Inflammatory macrophage treated with lipopolysaccharide for 1 hour (primary cell): ENCODE results near the gene LRRC56.

Experiments
- DNase-seq, 2 donors: peaks; one replicate each; pipeline ENCODE4 v3.0.0-alpha.2; 2020 to 2022

LRRC56 gene, protein sequence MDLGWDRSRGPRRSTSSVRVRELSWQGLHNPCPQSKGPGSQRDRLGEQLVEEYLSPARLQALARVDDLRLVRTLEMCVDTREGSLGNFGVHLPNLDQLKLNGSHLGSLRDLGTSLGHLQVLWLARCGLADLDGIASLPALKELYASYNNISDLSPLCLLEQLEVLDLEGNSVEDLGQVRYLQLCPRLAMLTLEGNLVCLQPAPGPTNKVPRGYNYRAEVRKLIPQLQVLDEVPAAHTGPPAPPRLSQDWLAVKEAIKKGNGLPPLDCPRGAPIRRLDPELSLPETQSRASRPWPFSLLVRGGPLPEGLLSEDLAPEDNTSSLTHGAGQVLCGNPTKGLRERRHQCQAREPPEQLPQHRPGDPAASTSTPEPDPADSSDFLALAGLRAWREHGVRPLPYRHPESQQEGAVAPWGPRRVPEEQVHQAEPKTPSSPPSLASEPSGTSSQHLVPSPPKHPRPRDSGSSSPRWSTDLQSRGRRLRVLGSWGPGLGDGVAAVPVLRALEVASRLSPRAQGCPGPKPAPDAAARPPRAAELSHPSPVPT

DNA sequence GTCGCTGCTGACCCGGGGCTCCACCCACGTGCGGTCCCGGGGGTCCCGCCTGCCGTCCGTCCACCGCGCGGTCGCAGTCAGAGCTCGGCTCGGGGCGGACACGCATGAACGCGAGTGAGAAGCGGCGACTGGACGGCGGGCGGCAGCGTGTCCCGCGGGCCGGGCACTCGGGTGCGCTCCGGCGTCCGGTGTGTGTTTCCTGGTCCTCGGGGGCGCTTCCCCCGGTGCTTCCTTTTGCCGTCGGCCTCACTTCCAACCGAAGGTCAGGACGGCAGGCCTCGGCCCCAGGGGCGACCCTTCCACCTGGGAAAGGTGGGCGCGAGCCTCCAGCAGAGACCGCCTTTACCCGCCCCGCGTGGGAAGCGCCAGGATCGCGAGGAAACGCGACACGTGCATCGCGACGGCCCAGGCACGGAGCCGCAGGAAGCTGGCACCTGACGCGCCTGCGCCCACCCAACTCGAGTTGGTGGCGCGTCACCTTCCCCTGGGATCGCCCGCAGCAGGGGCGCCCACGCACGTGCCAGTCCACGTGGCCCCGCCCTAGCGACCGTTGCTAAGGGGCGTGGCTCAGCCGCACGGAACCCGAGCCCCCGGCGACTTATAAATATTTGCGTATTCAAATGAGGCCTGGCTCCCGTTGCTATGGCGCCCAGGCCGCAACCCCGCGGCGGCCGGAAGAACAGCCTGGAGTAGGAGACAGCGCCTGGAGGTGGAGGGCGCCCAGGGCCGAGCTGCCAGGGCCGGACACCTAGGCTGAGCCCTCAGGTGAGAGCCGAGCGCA lies at the start of gene LRRC56:
Gene LRRC56 (plus strand): TSS at position 687 of the 781 bp plus-strand sequence. CDS start 3,158 bp downstream, outside the sequence.
- DNase-seq = peak; percentile 56 to 85

DNA sequence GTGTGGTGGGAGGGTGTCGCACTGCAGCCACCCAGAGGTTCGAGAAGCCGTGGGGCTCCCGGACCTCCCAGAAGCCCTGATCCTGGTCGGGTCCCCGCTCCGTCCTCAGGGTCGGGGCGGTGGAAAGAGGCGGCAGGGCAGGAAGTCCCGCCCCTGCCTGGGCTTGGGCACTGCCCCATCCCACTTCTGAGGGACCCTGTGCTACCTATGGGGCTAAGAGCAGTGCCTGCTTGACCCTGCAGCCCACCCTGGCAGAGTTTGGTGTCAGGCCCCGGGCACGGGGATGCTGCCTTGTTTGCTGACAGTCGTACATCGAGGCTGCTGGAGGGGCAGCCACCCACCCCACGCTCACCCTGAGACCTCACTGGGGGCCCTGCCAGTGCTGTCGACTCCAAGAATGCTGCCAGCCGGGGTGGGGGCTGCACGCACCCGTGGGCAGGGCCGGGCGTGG lies 49.7 kb upstream of the LRRC56 start:
- DNase-seq = no peak

DNA sequence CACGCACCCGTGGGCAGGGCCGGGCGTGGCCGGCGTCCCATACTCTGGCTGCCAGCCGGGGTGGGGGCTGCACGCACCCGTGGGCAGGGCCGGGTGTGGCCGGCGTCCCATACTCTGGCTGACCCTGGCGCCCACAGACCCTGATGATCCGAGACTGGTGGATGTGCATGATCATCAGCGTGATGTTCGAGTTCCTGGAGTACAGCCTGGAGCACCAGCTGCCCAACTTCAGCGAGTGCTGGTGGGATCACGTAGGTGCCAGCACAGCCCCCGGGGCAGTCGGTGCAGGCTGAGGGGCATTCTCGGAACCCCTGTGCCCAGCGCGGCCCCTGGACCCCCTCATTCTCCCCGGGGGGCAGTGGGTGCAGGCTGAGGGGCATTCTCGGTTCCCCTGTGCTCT lies 49.3 kb upstream of the LRRC56 start:
- DNase-seq = no peak

DNA sequence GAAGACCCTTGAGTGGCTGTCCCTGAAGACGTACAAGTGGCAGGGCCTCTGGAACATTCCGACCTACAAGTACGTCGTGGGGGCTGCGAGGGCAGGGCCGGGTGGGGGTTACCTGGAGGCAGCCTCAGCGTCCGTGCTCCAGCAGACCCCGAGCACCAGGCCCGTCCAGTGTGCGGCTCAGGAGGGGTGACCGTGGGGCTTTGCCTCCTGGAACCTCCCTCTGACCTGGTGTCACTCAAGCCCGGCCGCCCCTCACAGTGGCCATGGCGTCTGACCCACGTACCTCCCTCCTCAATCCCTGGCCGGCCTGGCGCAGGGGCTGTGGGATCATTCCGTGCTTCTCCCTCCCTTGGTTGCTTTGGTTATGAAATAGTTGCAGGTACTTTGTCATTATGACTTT lies 48.7 kb upstream of the LRRC56 start:
- no peak for DNase-seq

DNA sequence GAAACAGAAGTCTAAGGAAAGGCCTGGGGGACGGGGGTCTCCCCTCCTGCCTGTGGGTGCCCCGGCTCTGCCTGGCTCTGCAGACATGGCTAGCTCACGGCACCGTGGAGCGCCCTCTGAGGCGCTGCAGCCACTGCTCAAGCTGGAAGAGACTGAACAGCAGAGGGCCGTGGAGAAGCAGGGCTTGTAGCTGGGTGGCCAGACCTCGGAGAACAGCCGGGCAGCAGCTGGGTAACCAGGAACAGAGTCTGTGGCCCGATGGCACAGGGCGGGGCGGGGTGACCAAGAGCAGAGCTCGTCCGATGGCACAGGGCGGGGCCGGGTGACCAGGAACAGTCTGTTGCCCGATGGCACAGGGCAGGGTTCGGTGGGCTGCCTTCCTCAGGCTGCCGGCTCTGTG lies 48.3 kb upstream of the LRRC56 start:
- DNase-seq = no peak

DNA sequence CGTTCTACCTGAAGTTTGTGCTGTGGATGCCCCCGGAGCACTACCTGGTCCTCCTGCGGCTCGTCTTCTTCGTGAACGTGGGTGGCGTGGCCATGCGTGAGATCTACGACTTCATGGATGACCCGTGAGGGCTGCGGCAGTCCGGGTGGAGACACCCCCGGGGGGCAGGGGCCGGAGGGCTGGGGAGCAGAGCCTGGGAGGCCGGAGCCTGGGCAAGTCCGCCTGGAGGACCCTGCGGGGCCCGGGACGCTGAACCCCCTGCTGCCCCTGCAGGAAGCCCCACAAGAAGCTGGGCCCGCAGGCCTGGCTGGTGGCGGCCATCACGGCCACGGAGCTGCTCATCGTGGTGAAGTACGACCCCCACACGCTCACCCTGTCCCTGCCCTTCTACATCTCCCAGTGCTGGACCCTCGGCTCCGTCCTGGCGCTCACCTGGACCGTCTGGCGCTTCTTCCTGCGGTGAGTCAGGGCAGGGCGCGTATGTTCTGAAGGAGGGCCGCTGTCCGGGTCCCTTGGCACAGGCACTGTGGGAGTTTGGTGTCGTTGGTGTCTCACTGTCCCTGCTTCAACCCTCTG lies 47.6 kb upstream of the LRRC56 start:
- DNase-seq = no peak

DNA sequence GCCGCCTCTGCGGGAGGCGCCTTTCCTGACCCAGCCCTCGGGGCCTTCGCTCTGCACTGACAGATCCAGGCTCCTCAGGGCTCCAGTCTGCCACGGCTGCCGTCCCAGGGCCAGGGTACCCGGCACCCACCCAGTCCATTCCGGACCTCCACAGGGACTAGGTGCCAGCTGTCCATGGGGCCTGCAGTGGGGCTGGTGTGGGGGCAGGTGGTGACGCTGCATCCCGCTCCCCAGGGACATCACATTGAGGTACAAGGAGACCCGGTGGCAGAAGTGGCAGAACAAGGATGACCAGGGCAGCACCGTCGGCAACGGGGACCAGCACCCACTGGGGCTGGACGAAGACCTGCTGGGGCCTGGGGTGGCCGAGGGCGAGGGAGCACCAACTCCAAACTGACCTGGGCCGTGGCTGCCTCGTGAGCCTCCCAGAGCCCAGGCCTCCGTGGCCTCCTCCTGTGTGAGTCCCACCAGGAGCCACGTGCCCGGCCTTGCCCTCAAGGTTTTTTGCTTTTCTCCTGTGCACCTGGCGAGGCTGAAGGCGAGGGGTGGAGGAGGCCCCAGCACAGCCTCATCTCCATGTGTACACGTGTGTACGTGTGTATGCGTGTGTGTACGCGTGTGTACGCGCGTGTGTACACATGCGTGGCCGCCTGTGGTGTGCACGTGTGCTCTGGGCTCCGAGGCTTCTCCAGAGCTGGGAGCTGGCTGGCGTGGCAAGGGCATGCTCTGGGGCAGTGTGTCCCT lies 47.0 kb upstream of the LRRC56 start:
- no peak for DNase-seq

DNA sequence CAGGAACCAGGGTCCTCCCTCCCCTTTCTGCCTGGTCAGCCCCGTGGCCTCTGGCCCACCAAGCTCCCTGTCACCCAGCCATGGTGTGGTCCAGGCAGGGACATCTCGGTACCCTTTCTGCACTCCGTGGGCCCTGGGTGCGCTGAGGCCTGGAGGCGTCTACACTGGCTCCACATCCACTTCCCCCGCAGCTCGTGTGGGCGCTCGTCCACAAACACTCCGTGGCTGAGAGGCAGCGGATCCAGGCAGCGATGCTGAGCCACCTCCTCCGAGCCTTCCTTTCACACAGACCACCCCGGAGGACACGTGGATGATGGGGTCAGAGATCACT lies 46.4 kb upstream of the LRRC56 start:
- DNase-seq = no peak

DNA sequence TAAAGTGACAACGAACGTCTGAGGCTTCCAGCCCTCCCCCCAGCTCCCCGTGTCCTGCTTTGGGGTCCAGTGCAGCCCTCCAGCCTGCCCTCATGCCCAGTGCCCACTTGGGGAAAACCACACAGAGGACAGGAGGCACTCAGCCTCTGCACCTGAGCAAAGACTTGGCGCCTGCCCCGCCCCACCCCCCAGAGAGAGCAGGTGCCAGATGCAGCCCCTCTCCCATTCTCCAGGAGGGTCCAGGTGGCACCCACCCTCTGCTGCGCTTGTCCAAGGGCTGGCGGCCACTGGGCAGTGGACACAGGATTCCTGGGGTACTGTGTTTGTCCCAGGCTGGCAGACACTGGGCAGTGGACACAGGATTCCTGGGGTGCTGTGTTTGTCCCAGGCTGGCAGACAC lies 46.0 kb upstream of the LRRC56 start:
- DNase-seq = no peak

DNA sequence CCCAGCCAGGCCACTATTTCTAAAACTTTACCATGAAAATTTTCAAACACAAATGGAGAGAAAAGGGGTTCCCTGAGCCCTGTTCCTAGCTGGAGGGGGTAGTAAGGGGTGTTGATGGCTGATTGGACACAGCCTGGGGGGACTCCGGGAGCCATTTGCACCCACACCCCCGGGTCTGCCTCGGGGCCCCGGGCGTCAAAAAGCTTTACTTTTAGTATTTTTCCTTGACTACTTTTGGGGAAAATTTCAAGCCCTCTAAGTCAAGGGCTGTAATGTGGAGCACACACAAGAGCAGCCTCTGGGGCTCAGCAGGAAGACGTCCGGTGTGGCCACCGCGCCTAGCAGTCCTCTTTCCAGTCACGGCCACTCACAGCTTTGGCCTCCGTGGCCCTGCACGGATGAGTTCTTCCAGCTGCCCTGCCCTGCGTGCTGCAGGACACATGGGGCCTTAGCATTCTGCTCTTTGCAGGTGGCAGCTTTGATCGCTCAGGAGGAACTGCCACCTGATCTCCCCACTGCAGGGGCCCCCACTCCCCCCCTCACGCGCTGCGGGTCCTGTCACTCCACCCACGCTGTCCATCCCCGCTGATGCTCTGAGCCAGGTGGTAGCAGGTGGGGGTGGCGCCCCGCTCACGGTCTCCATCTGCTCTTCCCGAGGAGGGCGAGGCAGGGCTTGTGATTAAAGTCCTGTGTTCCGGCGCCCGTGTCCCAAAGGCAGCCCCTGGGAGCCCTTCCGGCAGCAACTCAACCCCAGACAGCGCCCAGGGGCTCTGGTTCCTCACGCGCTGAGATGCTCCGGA lies 44.7 kb upstream of the LRRC56 start:
- DNase-seq = no peak

DNA sequence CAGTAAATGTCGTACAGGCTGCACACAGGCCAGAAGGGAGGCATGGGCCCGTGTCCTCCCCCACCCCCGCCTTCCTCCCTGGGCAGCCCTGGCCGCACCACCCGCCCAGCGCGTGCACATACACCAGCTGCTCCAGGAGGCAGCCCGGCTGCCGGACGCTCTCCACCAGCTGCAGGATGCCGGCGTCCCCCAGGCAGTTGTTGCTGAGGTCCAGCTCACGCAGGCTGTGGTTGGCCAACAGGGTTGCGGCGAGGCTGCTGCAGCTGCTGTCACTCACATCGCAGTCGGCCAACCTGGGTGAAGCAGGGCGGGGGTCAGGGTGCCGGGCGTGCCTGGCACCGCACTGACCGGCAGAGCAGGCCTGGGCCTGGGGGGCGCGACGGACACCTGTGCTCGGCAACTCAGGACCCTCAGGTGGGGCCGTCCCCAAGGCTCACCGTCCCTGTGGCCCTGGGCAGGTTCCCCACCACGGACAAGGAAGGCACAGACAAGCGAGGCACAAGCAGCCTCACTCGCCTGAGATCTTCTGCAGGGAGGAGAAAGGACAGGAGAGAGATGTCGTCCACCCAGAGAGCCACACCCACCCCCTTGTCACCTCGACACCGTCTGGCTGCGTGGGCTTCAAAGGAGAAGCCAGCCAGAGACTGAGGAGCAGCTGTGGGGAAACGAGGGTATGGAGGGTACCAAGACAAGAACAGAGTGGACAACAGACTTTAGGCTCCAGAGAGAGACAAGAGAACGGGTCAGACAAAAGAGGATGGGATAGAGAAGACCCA lies 42.4 kb upstream of the LRRC56 start:
- no peak for DNase-seq

DNA sequence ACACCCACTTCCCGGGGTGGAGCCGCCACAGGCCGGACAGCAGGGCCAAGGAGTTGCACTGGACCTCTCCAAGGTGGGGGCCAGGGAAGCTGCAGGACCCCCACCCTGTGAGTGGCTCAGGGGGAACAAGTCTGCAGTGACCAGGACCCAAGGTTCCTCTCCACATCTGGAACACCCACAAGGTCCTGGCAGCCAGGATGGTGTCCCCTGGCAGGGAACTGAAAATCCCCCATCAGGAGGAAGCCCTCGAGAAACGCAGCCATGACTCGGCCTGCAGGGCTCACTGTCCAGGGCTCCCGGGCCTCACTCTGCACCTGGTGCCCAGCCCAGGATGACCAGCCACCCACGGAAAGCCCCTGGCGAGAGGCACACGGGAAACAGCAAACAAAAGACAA lies 41.8 kb upstream of the LRRC56 start:
- no peak for DNase-seq

DNA sequence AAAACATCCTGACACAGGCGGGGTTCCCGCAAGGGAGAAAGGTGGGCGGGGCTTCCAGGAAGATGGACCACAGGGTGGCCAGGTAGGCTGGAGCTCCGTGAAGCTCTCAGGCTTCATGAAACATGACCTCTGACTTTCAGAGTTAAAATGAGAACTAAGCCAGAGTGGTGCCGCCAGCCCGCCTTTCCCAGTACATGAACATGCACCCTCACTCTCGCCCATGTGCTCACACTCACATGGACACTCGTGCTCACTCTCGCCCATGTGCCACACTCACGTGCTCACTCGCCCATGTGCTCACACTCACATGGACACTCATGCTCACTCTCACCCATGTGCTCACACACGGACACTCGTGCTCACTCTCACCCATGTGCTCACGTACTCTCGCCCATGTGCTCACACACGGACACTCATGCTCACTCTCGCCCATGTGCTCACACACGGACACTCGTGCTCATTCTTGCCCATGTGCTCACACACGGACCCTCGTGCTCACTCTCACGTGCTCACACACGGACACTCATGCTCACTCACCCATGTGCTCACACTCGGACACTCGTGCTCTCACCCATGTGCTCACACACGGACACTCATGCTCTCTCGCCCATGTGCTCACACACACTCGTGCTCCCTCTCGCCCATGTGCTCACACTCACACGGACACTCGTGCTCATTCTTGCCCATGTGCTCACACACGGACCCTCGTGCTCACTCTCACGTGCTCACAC lies 40.3 kb upstream of the LRRC56 start:
- no peak for DNase-seq

DNA sequence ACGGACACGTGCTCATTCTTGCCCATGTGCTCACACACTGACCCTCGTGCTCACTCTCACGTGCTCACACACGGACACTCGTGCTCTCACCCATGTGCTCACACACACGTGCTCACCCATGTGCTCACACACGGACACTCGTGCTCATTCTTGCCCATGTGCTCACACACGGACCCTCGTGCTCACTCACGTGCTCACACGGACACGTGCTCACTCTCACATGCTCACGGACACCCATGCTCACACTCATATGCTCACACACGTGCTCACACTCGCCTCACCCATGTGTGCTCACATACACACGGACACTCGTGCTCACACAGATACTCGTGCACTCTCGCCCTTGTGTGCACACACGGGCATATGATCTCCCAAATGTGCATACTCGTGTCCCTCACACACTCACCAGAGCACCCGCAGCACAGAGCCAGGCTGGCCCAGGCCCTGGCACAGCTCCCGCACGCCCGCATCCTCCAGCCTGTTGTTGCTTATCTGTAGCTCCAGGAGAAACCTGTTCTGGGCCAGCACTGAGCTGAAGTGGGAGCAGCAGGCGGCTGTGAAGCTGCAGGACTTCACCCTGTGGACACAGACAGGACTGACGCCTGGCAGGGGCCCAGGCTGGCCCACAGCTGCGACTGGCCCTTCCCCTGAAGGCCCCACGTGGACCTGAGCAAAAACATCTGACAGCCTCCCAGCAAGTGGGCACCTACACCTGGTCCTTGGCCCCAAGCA lies 39.6 kb upstream of the LRRC56 start:
- no peak for DNase-seq

DNA sequence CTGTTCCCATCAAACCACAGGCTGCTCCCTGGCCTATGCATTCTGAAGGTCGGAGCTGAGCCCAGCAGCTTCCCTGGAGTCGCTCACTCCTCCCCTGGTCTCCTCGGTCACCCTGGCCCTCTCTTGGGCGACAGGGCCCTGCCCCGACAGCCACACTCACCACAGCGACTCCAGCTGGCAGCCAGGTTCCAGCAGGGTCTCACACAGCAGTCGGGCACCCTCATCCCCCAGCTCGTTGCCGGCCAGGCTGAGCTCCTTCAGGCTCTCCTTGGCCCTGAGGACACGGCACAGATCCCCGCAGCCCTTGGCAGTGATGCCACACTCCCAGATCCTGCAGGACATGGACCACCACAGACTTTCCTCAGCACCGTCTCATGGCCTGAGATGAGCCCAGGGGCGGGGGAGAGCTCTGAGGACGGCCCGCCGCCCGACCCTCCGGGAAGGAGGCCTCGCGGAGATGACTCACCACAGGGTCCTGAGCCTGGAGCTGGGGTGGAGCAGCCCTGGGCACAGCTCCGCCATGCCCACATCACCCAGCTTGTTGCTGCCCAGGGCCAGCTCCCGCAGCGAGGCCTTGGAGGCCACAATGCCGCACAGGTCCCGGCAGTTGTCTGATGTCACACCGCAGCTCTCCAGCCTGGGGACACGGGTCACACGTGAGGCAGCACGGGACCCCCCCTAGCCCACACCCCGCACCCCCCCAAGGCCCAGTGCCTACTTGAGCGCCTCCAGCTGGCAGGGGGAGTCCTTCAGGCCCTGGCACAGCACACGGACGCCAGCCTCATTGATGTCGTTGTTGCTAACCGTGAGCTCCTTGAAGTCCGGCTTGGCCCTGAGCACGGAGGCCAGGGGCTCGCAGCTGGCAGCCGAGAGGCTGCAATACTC lies 38.8 kb upstream of the LRRC56 start:
- no peak for DNase-seq

DNA sequence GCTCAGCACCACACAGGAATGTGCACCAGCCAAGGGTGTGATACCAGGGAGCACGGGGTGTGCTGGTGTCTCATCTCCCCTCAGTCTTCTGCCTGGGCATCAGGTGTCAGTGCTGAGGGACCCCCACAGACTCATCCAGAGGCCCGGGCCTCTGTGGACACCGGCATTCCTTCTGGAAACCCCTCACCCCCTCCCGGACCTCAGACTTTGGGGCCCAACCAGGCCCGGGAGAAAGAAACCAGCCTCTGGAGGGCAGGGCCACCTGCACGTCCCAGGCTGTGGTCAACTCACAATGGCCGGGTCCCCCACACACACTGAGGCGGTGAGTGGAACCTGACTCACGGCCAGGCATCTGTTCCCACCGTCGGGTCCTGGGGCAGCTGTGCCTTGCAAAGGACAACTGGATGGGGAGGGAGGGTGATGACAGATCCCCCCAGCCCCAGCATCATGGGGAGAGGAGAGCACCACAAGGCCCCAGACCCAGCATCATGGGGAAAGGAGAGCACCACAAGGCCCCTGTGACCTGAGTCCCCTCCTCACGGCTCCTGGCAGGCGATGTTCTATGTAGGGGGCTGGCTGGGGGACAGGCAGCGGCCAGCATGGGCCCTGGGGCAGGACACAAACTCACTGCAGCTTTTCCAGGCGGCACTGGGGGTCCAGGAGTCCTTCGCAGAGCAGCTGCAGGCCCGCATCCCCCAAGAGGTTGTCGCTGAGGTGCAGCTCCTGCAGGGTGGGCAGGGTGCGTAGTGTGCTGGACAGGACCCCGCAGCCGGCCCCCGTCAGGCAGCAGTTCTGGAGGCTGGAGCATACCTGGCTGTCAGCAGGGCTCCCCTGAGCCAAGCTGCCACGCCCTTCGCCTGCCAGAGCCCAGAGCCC lies 37.9 kb upstream of the LRRC56 start:
- no peak for DNase-seq

DNA sequence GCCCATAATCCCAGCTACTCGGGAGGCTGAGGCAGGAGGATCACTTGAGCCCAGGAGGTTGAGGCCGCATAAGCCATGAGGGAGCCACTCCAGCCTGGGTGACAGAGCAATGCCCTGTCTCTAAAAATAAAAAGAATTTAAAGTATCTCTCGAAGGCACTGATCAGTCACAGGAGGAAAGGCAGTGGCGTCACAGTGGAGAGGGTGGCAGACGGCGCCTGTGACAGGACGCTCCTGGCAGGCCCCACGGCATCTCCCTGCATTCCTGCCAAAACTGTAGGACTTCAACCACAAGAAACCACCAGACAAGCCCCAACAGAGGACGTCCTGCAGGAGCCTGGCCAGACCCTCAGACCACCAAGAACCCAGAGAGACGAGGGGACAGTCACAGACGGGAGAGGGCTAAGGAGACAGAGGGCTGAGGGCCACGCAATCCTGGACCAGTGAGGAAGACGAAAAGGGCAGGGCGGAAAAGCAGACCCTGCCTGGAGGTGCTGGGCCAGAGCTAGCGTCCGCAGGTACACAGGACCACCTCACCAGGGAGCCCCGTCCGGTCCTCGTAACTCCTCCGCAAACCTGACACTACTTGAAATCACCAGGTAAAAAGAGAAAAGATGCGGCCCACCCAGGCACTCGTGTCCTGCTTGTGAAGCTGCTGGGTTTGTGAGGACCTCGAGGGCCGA lies 36.2 kb upstream of the LRRC56 start:
- DNase-seq = no peak
